GM12872 (cell line): ENCODE data around the gene PABPN1L.

Experiments used
- CTCF ChIP-seq: IDR thresholded peaks from 3 replicates; pipeline ENCODE4 v1.5.1; 2011; ENCODE audit warnings: low read depth, mild to moderate bottlenecking, low read length, moderate library complexity; ENCODE audit not compliant: insufficient read depth

Gene PABPN1L

GRCh38 chr16:88834670-88835069, 31.8 kb downstream of the PABPN1L start:
- no peak for TF ChIP-seq CTCF

- TF ChIP-seq CTCF, result no peak
Measured at GRCh38 chr16:88833086-88833485, 33.4 kb downstream of the PABPN1L start.

- TF ChIP-seq CTCF, result no peak
Measured at GRCh38 chr16:88831838-88832237, 34.6 kb downstream of the PABPN1L start.

GRCh38 chr16:88830783-88831182, 35.7 kb downstream of the PABPN1L start:
- TF ChIP-seq CTCF, result no peak

GRCh38 chr16:88830258-88830657, 36.2 kb downstream of the PABPN1L start:
- no peak for TF ChIP-seq CTCF

GRCh38 chr16:88828711-88829110, 37.7 kb downstream of the PABPN1L start:
- no peak for TF ChIP-seq CTCF

- no peak for TF ChIP-seq CTCF
Measured at GRCh38 chr16:88827727-88828126, 38.7 kb downstream of the PABPN1L start.
